ENCODE measurements around the gene FAM13C.

The FAM13C gene

GRCh38 chr10:59325116-59325515, 37.2 kb downstream of the FAM13C start:
- Histone ChIP-seq H3K27me3 (no peaks in the 10 kb centered on the region), H3K4me2 (no peak overlapping the region), H3K4me3 (no peak overlapping the region), H4K20me1 (no peaks in the 10 kb centered on the region), H3K9ac (no peak overlapping the region), H3K4me1 (no peaks in the 10 kb centered on the region), H3K36me3 (no peaks in the 10 kb centered on the region), H3K27ac (no peak overlapping the region), H3K9me3 (replicated peaks in 1 of 11) (no peaks in the 10 kb centered on the region)
- no peak for TF ChIP-seq Cebpa-rat (IDR thresholded peaks at IDR 0.05)

- TF ChIP-seq Cebpa-rat (IDR thresholded peaks at IDR 0.05): no peak
- no peaks in the 10 kb centered on the region for H4K20me1 ChIP-seq
- no peak overlapping the region for H3K27ac ChIP-seq
Measured at GRCh38 chr10:59324597-59324996, 37.8 kb downstream of the FAM13C start.

GRCh38 chr10:59323831-59324401, 38.4 kb downstream of the FAM13C start:
- Histone ChIP-seq H3K4me3 (no peak overlapping the region), H4K20me1 (no peaks in the 10 kb centered on the region), H3K36me3 (no peaks in the 10 kb centered on the region)

More at GRCh38 chr10:59324597-59324996, 37.8 kb downstream of the FAM13C start:
- Histone ChIP-seq H3K27me3 (no peaks in the 10 kb centered on the region), H3K4me2 (no peak overlapping the region), H3K4me3 (no peak overlapping the region), H3K9me3 (replicated peaks in 1 of 11) (no peaks in the 10 kb centered on the region), H3K36me3 (no peaks in the 10 kb centered on the region), H3K4me1 (no peaks in the 10 kb centered on the region), H3K9ac (no peak overlapping the region)

GRCh38 chr10:59323036-59323459, 39.3 kb downstream of the FAM13C start:
- no peaks in the 10 kb centered on the region for H3K9me3 ChIP-seq (replicated peaks in 1 of 11)
- TF ChIP-seq Cebpa-rat (IDR thresholded peaks at IDR 0.05): no peak
- no peaks in the 10 kb centered on the region for H3K27me3 ChIP-seq
- H3K9ac ChIP-seq: no peak overlapping the region
- no peak overlapping the region for H3K27ac ChIP-seq
- no peak overlapping the region for H3K4me2 ChIP-seq
- no peaks in the 10 kb centered on the region for H3K36me3 ChIP-seq
- no peak overlapping the region for H3K4me3 ChIP-seq
- peaks cover 0 to 10% (median 5%) of the 10 kb centered on the region in 10 experiments; a peak in 5 of 20 replicates for H3K4me1 ChIP-seq
- no peaks in the 10 kb centered on the region for H4K20me1 ChIP-seq

More at GRCh38 chr10:59323831-59324401, 38.4 kb downstream of the FAM13C start:
- H3K4me2 ChIP-seq: no peak overlapping the region
- no peaks in the 10 kb centered on the region for H3K27me3 ChIP-seq
- no peaks in the 10 kb centered on the region for H3K9me3 ChIP-seq (replicated peaks in 1 of 11)
- no peak overlapping the region for H3K27ac ChIP-seq
- no peak overlapping the region for H3K9ac ChIP-seq
- peaks cover 0 to 5% (median 0%) of the 10 kb centered on the region in 10 experiments; a peak in 3 of 20 replicates for H3K4me1 ChIP-seq
- TF ChIP-seq Cebpa-rat (IDR thresholded peaks at IDR 0.05): no peak

- H3K36me3 ChIP-seq: no peaks in the 10 kb centered on the region
- H3K4me3 ChIP-seq: no peak overlapping the region
- no peaks in the 10 kb centered on the region for H4K20me1 ChIP-seq
- H3K27me3 ChIP-seq: no peaks in the 10 kb centered on the region
- TF ChIP-seq Cebpa-rat (IDR thresholded peaks at IDR 0.05): no peak
- no peaks in the 10 kb centered on the region for H3K9me3 ChIP-seq (replicated peaks in 1 of 11)
- H3K4me1 ChIP-seq: peaks cover 0 to 10% (median 5%) of the 10 kb centered on the region in 10 experiments; a peak in 5 of 20 replicates
- H3K9ac ChIP-seq: no peak overlapping the region
- H3K27ac ChIP-seq: no peak overlapping the region
- H3K4me2 ChIP-seq: no peak overlapping the region
Measured at GRCh38 chr10:59322131-59322530, 40.2 kb downstream of the FAM13C start.

- no peaks in the 10 kb centered on the region for H4K20me1 ChIP-seq
- H3K27ac ChIP-seq: no peak overlapping the region
- TF ChIP-seq Cebpa-rat (IDR thresholded peaks at IDR 0.05): no peak
- no peaks in the 10 kb centered on the region for H3K9me3 ChIP-seq (replicated peaks in 1 of 11)
- H3K27me3 ChIP-seq: no peaks in the 10 kb centered on the region
- no peaks in the 10 kb centered on the region for H3K36me3 ChIP-seq
- no peak overlapping the region for H3K9ac ChIP-seq
- H3K4me3 ChIP-seq: no peak overlapping the region
- H3K4me2 ChIP-seq: no peak overlapping the region
- peaks cover 0 to 10% (median 5%) of the 10 kb centered on the region in 10 experiments; a peak in 5 of 20 replicates for H3K4me1 ChIP-seq
Measured at GRCh38 chr10:59320355-59320754, 42.0 kb downstream of the FAM13C start.

- H3K4me3 ChIP-seq: no peak overlapping the region
Measured at GRCh38 chr10:59319854-59320253, 42.5 kb downstream of the FAM13C start.

GRCh38 chr10:59317066-59317465, 45.3 kb downstream of the FAM13C start:
- no peaks in the 10 kb centered on the region for H3K9me3 ChIP-seq (replicated peaks in 1 of 11)
- no peaks in the 10 kb centered on the region for H3K27me3 ChIP-seq
- H3K9ac ChIP-seq: no peak overlapping the region
- H3K4me1 ChIP-seq: peaks cover 0 to 10% (median 5%) of the 10 kb centered on the region in 10 experiments; a peak in 5 of 20 replicates
- H3K4me2 ChIP-seq: no peak overlapping the region
- no peak overlapping the region for H3K4me3 ChIP-seq
- no peak overlapping the region for H3K27ac ChIP-seq
- no peak for TF ChIP-seq Cebpa-rat (IDR thresholded peaks at IDR 0.05)
- H3K36me3 ChIP-seq: no peaks in the 10 kb centered on the region
- H4K20me1 ChIP-seq: no peaks in the 10 kb centered on the region

More at GRCh38 chr10:59319854-59320253, 42.5 kb downstream of the FAM13C start:
- TF ChIP-seq Cebpa-rat (IDR thresholded peaks at IDR 0.05): no peak
- H3K36me3 ChIP-seq: no peaks in the 10 kb centered on the region
- H3K27me3 ChIP-seq: no peaks in the 10 kb centered on the region
- H3K9me3 ChIP-seq (replicated peaks in 1 of 11): no peaks in the 10 kb centered on the region
- H3K4me1 ChIP-seq: peaks cover 0 to 10% (median 5%) of the 10 kb centered on the region in 10 experiments; a peak in 5 of 20 replicates
- no peaks in the 10 kb centered on the region for H4K20me1 ChIP-seq
- H3K4me2 ChIP-seq: no peak overlapping the region
- H3K9ac ChIP-seq: no peak overlapping the region
- H3K27ac ChIP-seq: no peak overlapping the region

- no peak overlapping the region for H3K4me2 ChIP-seq
- no peaks in the 10 kb centered on the region for H4K20me1 ChIP-seq
- no peak overlapping the region for H3K27ac ChIP-seq
- H3K36me3 ChIP-seq: no peaks in the 10 kb centered on the region
- H3K4me3 ChIP-seq: no peak overlapping the region
- TF ChIP-seq Cebpa-rat (IDR thresholded peaks at IDR 0.05): no peak
- H3K27me3 ChIP-seq: no peaks in the 10 kb centered on the region
- H3K9me3 ChIP-seq (replicated peaks in 1 of 11): no peaks in the 10 kb centered on the region
- H3K4me1 ChIP-seq: peaks cover 0 to 26% (median 17%) of the 10 kb centered on the region in 10 experiments; a peak in 17 of 20 replicates
- no peak overlapping the region for H3K9ac ChIP-seq
Measured at GRCh38 chr10:59315465-59315864, 46.9 kb downstream of the FAM13C start.

- no peak for TF ChIP-seq Cebpa-rat (IDR thresholded peaks at IDR 0.05)
- Histone ChIP-seq H3K27me3 (no peaks in the 10 kb centered on the region), H4K20me1 (no peaks in the 10 kb centered on the region), H3K27ac (no peak overlapping the region), H3K4me3 (no peak overlapping the region), H3K36me3 (no peaks in the 10 kb centered on the region), H3K9me3 (replicated peaks in 1 of 11) (no peaks in the 10 kb centered on the region), H3K4me2 (no peak overlapping the region), H3K4me1 (peaks cover 0 to 31% (median 18%) of the 10 kb centered on the region in 10 experiments; a peak in 17 of 20 replicates), H3K9ac (no peak overlapping the region)
Measured at GRCh38 chr10:59314268-59314667, 48.1 kb downstream of the FAM13C start.

All from BLaER1 treated with 17β-estradiol and CSF1 and Interleukin-3, amounts not matched to agents 10 nM and 100 nM (cell line).